ENCODE data around the gene TMEM176B. TPM values are rescaled to one million over a fixed set of nuclear protein-coding genes. Genes with fewer than 3 reads are reported as not detected.

Gene TMEM176B
- total RNA-seq, 1 experiment from 2014 or later: not detected

- Histone ChIP-seq H3F3A (ENCODE audit: low read length, unreplicated experiment) (no peaks in the 10 kb centered on the region), H3K9ac (ENCODE audit: low read length) (no peak overlapping the region), H2AFZ (ENCODE audit: low read length) (no peak overlapping the region), H3K27me3 (ENCODE audit: low read length) (peaks cover 70% of the 10 kb centered on the region), H3K36me3 (ENCODE audit: low read depth, low read length) (no peaks in the 10 kb centered on the region), H4K20me1 (ENCODE audit: low read length) (no peaks in the 10 kb centered on the region), H3K4me1 (ENCODE audit: insufficient read depth, low read length) (no peaks in the 10 kb centered on the region), H3K79me2 (ENCODE audit: low read length) (no peaks in the 10 kb centered on the region), H3K4me3 (ENCODE audit: low read length) (no peak overlapping the region), H3K9me3 (ENCODE audit: low read length) (no peaks in the 10 kb centered on the region), H3K9me2 (replicated peaks; ENCODE audit: low read length) (no peaks in the 10 kb centered on the region), H3K27ac (ENCODE audit: low read length) (no peak overlapping the region), H3K4me2 (ENCODE audit: low read length) (no peak overlapping the region)
- intact Hi-C loops (cut with micrococcal nuclease): no loop called here
- DNase-seq: no peak
- CTCF ChIA-PET: no interaction called here
- POLR2A ChIA-PET (ENCODE audit: unreplicated experiment): no interaction called here
- no peak for TF ChIP-seq CTCF (conservative IDR thresholded peaks at IDR 0.05; ENCODE audit: low read depth, low read length)
- no peak for TF ChIP-seq EZH2phosphoT487 (IDR thresholded peaks at IDR 0.05; ENCODE audit: borderline replicate concordance, low read length)
- TF ChIP-seq EZH2 (IDR thresholded peaks at IDR 0.05; ENCODE audit: low read length, unreplicated experiment): no peak
- BruUV-seq (replicated peaks): no TSS peak
- ATAC-seq: no peak
Observed at GRCh38 chr7:150745086-150745485, 55.1 kb downstream of the TMEM176B start.

GRCh38 chr7:150744041-150744656, 56.0 kb downstream of the TMEM176B start:
- POLR2A ChIA-PET (ENCODE audit: unreplicated experiment): no interaction called here
- DNase-seq (no peak), ATAC-seq (no peak)
- Histone ChIP-seq H3K9ac (ENCODE audit: low read length) (no peak overlapping the region), H3K4me3 (ENCODE audit: low read length) (no peak overlapping the region), H3K9me3 (ENCODE audit: low read length) (no peaks in the 10 kb centered on the region), H3K4me2 (ENCODE audit: low read length) (no peak overlapping the region), H3K27ac (ENCODE audit: low read length) (no peak overlapping the region), H3K4me1 (ENCODE audit: insufficient read depth, low read length) (peaks cover 2% of the 10 kb centered on the region; the same call in 1 of the 2 replicates), H2AFZ (ENCODE audit: low read length) (no peak overlapping the region), H3K9me2 (replicated peaks; ENCODE audit: low read length) (no peaks in the 10 kb centered on the region), H3K79me2 (ENCODE audit: low read length) (no peaks in the 10 kb centered on the region), H4K20me1 (ENCODE audit: low read length) (no peaks in the 10 kb centered on the region), H3F3A (ENCODE audit: low read length, unreplicated experiment) (no peaks in the 10 kb centered on the region), H3K27me3 (ENCODE audit: low read length) (peaks cover 61% of the 10 kb centered on the region), H3K36me3 (ENCODE audit: low read depth, low read length) (no peaks in the 10 kb centered on the region)
- intact Hi-C loops (cut with micrococcal nuclease): no loop called here
- no peak for TF ChIP-seq EZH2 (IDR thresholded peaks at IDR 0.05; ENCODE audit: low read length, unreplicated experiment)
- no peak for TF ChIP-seq CTCF (conservative IDR thresholded peaks at IDR 0.05; ENCODE audit: low read depth, low read length)
- CTCF ChIA-PET: no interaction called here
- BruUV-seq (replicated peaks): no TSS peak

- H3K9me2 ChIP-seq (replicated peaks; ENCODE audit: low read length): no peaks in the 10 kb centered on the region
- no peaks in the 10 kb centered on the region for H3F3A ChIP-seq (ENCODE audit: low read length, unreplicated experiment)
- no TSS peak for BruUV-seq (replicated peaks)
- CTCF ChIA-PET: no interaction called here
- no peak overlapping the region for H3K4me2 ChIP-seq (ENCODE audit: low read length)
- H3K9me3 ChIP-seq (ENCODE audit: low read length): no peaks in the 10 kb centered on the region
- peaks cover 10% of the 10 kb centered on the region; the same call in 1 of the 2 replicates for H3K4me1 ChIP-seq (ENCODE audit: insufficient read depth, low read length)
- no peaks in the 10 kb centered on the region for H3K36me3 ChIP-seq (ENCODE audit: low read depth, low read length)
- DNase-seq (no peak), ATAC-seq (no peak)
- intact Hi-C loops (cut with micrococcal nuclease): no loop called here
- H3K27me3 ChIP-seq (ENCODE audit: low read length): peaks cover 44% of the 10 kb centered on the region
- H2AFZ ChIP-seq (ENCODE audit: low read length): no peak overlapping the region
- TF ChIP-seq CTCF (conservative IDR thresholded peaks at IDR 0.05; ENCODE audit: low read depth, low read length) (no peak), EZH2 (IDR thresholded peaks at IDR 0.05; ENCODE audit: low read length, unreplicated experiment) (no peak), EZH2phosphoT487 (IDR thresholded peaks at IDR 0.05; ENCODE audit: borderline replicate concordance, low read length) (no peak)
- POLR2A ChIA-PET (ENCODE audit: unreplicated experiment): no interaction called here
- H3K4me3 ChIP-seq (ENCODE audit: low read length): no peak overlapping the region
- no peaks in the 10 kb centered on the region for H3K79me2 ChIP-seq (ENCODE audit: low read length)
- H3K9ac ChIP-seq (ENCODE audit: low read length): no peak overlapping the region
- no peaks in the 10 kb centered on the region for H4K20me1 ChIP-seq (ENCODE audit: low read length)
- no peak overlapping the region for H3K27ac ChIP-seq (ENCODE audit: low read length)
Observed at GRCh38 chr7:150742286-150742968, 57.7 kb downstream of the TMEM176B start.
